GM12878 (cell line): Measurements from ENCODE around the gene PIP4K2A. TPM values are rescaled to one million over a fixed set of nuclear protein-coding genes. Genes with fewer than 3 reads are reported as not detected.

Source experiments
- ATAC-seq: fragments of 200-7000 bp; cut with Tn5 transposase; 3 replicates; pipeline ENCODE4 v1.9.1; 2020; ENCODE audit warnings: mild to moderate bottlenecking, moderate library complexity
- BruUV-seq: library from RNA; stranded (reverse); fragments of 400-500 nt; replicated peaks from 2 replicates; lab custom pipeline; 2021; lab: Mats Ljungman, UMichigan
- CTCF ChIA-PET: fragments of 300-600 bp; sonication (Branson Sonifier 250); formaldehyde crosslinking; extraction: SDS; loops from one replicate; lab custom pipeline; 2021; ENCODE audit warnings: inconsistent platforms; lab: Yijun Ruan, JAX
- POLR2A ChIA-PET: fragments of 350-600 bp; formaldehyde crosslinking; extraction: SDS; loops from one replicate; lab custom pipeline; 2021; ENCODE audit warnings: inconsistent platforms; lab: Charles Lee
- RAD21 ChIA-PET: fragments of 300-600 bp; sonication (Branson Sonifier 250); formaldehyde crosslinking; loops from one replicate; lab custom pipeline; 2023; ENCODE audit warnings: antibody characterized with exemption; ENCODE audit not compliant: unreplicated experiment; lab: Charles Lee
- SMC1A ChIA-PET: fragments of 300-600 bp; sonication (Branson Sonifier 250); formaldehyde crosslinking; loops from one replicate; lab custom pipeline; 2023; ENCODE audit not compliant: unreplicated experiment, uncharacterized antibody; lab: Charles Lee
- DNase-seq: peaks from one replicate; pipeline ENCODE4 v3.0.0-alpha.2; 2011; ENCODE audit warnings: low read depth, low spot score
- FAIRE-seq: peaks from 3 replicates; lab custom pipeline; 2011; peaks lifted over from hg19 to GRCh38; lab: Jason Lieb, UNC
- H2AFZ ChIP-seq: 2 replicates; pipeline ENCODE4 v1.6.0; 2011; ENCODE audit warnings: low read depth, low read length, control low read depth; ENCODE audit not compliant: control insufficient read depth
- H3K27ac ChIP-seq: 2 replicates; pipeline ENCODE4 v1.5.1; 2011; ENCODE audit warnings: control low read depth; ENCODE audit not compliant: control insufficient read depth, insufficient read depth
- H3K27me3 ChIP-seq, 2 experiments: replicated peaks in 1 of 2; 2 replicates each; pipeline versions ENCODE4 v1.6.0 to v1.6.1; 2011; ENCODE audit warnings: low read length in 1 of 2; ENCODE audit not compliant: control insufficient read depth in 2 of 2, insufficient read depth in 2 of 2
- H3K36me3 ChIP-seq, 2 experiments: 2 replicates each; pipeline ENCODE4 v1.5.1; 2011; ENCODE audit warnings: low read length in 1 of 2; ENCODE audit not compliant: control insufficient read depth in 2 of 2, insufficient read depth in 2 of 2
- H3K4me1 ChIP-seq: 2 replicates; pipeline ENCODE4 v1.6.1; 2011; ENCODE audit warnings: mild to moderate bottlenecking, low read length, moderate library complexity, mixed read lengths; ENCODE audit not compliant: control insufficient read depth, insufficient read depth
- H3K4me2 ChIP-seq: 2 replicates; pipeline ENCODE4 v1.6.0; 2011; ENCODE audit warnings: control low read depth; ENCODE audit not compliant: control insufficient read depth, insufficient read depth
- H3K4me3 ChIP-seq: fragments of 200-600 bp; sonication (generic); 2 replicates; pipeline ENCODE4 v1.5.1; 2016
- H3K79me2 ChIP-seq: 2 replicates; pipeline ENCODE4 v1.6.0; 2011; ENCODE audit warnings: low read length; ENCODE audit not compliant: control insufficient read depth, insufficient read depth
- H3K9ac ChIP-seq: 2 replicates; pipeline ENCODE4 v1.8.0; 2011; ENCODE audit warnings: low read length, control low read depth, mixed read lengths; ENCODE audit not compliant: control insufficient read depth, insufficient read depth
- H3K9me3 ChIP-seq: replicated peaks from 3 replicates; pipeline ENCODE4 v1.5.1; 2011; ENCODE audit warnings: mild to moderate bottlenecking, low read length; ENCODE audit not compliant: control insufficient read depth, insufficient read depth
- H4K20me1 ChIP-seq: 2 replicates; pipeline ENCODE4 v1.6.0; 2011; ENCODE audit not compliant: control insufficient read depth, insufficient read depth
- CREB1 ChIP-seq: IDR thresholded peaks from 2 replicates; pipeline ENCODE4 v1.6.1; 2012; ENCODE audit warnings: low read depth, mild to moderate bottlenecking, inconsistent platforms
- CREM ChIP-seq: IDR thresholded peaks from 2 replicates; pipeline ENCODE4 v1.6.1; 2014; ENCODE audit warnings: antibody characterized with exemption, low read depth
- MTA2 ChIP-seq: fragments of 450-650 bp; IDR thresholded peaks from 2 replicates; pipeline ENCODE4 v1.6.1; 2016; ENCODE audit warnings: low read depth, mild to moderate bottlenecking, moderate library complexity
- MXI1 ChIP-seq: fragments of 150-350 bp; IDR thresholded peaks from 2 replicates; pipeline ENCODE4 v1.6.1; 2011; ENCODE audit warnings: low read depth, mild to moderate bottlenecking, inconsistent platforms, low read length, improper control_type of control experiment
- NR2C2 ChIP-seq: IDR thresholded peaks from 2 replicates; pipeline ENCODE4 v1.6.1; 2011; ENCODE audit warnings: borderline replicate concordance, low read depth; ENCODE audit not compliant: control insufficient read depth, insufficient read length
- POLR2A ChIP-seq: IDR thresholded peaks from 2 replicates; pipeline ENCODE4 v1.6.1; 2011; ENCODE audit warnings: low read depth, mild to moderate bottlenecking, low read length
- RAD51 ChIP-seq: fragments of 450-650 bp; IDR thresholded peaks from 2 replicates; pipeline ENCODE4 v1.6.1; 2016; ENCODE audit warnings: moderate library complexity, mild to moderate bottlenecking, inconsistent platforms
- RB1 ChIP-seq: fragments of 450-650 bp; formaldehyde crosslinking; IDR thresholded peaks from 2 replicates; pipeline ENCODE4 v1.6.1; 2017; ENCODE audit warnings: mild to moderate bottlenecking, borderline replicate concordance
- RUNX3 ChIP-seq: IDR thresholded peaks from 2 replicates; pipeline ENCODE4 v1.6.1; 2012; ENCODE audit warnings: low read length, inconsistent platforms
- WGBS: methylation state at CpG from one replicate; pipeline ENCODE4 v1.1.6; 2016; ENCODE audit warnings: low lambda C conversion rate; ENCODE audit not compliant: insufficient replicate concordance, insufficient coverage; ENCODE audit errors: missing lambda C conversion rate; 5-methylcytosine and 5-hydroxymethylcytosine counted together
- in situ Hi-C: fragments of 300-500 bp; cut with MboI; formaldehyde crosslinking; loops from 9 replicates; pipeline ENCODE4 v1.14.3; 2018; ENCODE audit warnings: mixed read lengths
- intact Hi-C: fragments of 100-400 bp; cut with micrococcal nuclease; formaldehyde crosslinking; loops from one replicate; pipeline ENCODE4 v1.14.2; 2022; ENCODE audit not compliant: unreplicated experiment
- polyA plus RNA-seq, 11 experiments: library from polyadenylated mRNA; depleted of rRNA in 4 of 11; unstranded in 6 of 11; stranded (reverse) in 5 of 11; fragments of >200 nt; fragmentation: Nextera tagmentation in 4 of 11; fragmentation: Illumina TruSeq in 1 of 11; extraction: Ambion mirVana in 4 of 11; extraction: Trizol in 1 of 11; gene quantifications; 1 replicate in 1 of 11; 2 replicates in 10 of 11; pipeline versions ENCODE4 v1.2.1 to v1.2.3, GENCODE V29; 2011 to 2016; ENCODE audit warnings: inconsistent platforms in 2 of 11, missing spikeins in 2 of 11, low read depth in 1 of 11
- total RNA-seq, 4 experiments: library from RNA; depleted of rRNA in 3 of 4; stranded (reverse); fragments of >200 nt in 3 of 4; fragmentation: Illumina TruSeq in 1 of 4; extraction: Trizol in 1 of 4; gene quantifications; 2 replicates each; pipeline versions ENCODE4 v1.2.1 to v1.2.3, GENCODE V29; 2013 to 2021
- TF ChIP-seq, protein P1 (sequence below): fragments of 450-650 bp; IDR thresholded peaks from 2 replicates; pipeline ENCODE4 v1.6.1; 2017; ENCODE audit warnings: mild to moderate bottlenecking, moderate library complexity
- TF ChIP-seq, protein P2 (sequence below): fragments of 450-650 bp; IDR thresholded peaks from 2 replicates; pipeline ENCODE4 v1.6.1; 2017; ENCODE audit warnings: low read depth, mild to moderate bottlenecking, moderate library complexity

The PIP4K2A gene
- total and polyA plus RNA-seq, 10 of the 15 experiments (the other 5 are each of a cell fraction or from before 2014, with no cell fraction given) = 54.3 to 139 (median 84.4) TPM

DNA sequence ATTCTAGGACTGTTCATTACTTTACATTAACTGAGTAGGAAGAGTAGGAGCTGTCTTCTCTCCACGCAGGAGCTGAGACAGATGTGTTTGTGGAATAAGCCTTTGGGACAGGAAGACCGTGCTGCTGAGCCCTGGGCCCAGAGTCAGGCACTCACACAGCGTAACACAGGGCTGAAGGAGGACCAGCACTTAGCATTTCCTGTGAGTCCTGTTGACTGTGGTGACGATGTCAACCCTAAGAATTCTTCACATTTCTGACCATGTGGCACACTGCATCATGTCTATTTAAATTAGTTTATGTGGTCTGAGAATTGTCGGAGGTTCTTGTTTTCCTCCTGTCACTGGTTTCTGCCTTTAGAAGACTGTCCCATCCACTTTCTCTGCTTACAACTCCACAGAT is 117.2 kb downstream of the PIP4K2A start:
- intact Hi-C loops (loop anchor here (5.0 kb wide), 1 partner anchor 35 kb away; no protein-coding TSS in a partner anchor), in situ Hi-C loops (no loop called here)
- H3K4me2 ChIP-seq = peak overlapping the region; percentile 51
- peaks cover 49% of the 10 kb centered on the region for H3K4me1 ChIP-seq
- POLR2A ChIA-PET = interaction anchor here (0.7 kb wide), 1 partner anchor 80 kb away, joined by 3 read pairs; no protein-coding TSS in a partner anchor
- CTCF ChIA-PET = interaction anchor here (0.6 to 1.1 kb wide), 3 partner anchors 14 to 1101 kb away, joined by 3 to 5 read pairs (median 4); no protein-coding TSS in a partner anchor
- H3K4me3 ChIP-seq = no peak overlapping the region
- TF ChIP-seq, protein P1, sequence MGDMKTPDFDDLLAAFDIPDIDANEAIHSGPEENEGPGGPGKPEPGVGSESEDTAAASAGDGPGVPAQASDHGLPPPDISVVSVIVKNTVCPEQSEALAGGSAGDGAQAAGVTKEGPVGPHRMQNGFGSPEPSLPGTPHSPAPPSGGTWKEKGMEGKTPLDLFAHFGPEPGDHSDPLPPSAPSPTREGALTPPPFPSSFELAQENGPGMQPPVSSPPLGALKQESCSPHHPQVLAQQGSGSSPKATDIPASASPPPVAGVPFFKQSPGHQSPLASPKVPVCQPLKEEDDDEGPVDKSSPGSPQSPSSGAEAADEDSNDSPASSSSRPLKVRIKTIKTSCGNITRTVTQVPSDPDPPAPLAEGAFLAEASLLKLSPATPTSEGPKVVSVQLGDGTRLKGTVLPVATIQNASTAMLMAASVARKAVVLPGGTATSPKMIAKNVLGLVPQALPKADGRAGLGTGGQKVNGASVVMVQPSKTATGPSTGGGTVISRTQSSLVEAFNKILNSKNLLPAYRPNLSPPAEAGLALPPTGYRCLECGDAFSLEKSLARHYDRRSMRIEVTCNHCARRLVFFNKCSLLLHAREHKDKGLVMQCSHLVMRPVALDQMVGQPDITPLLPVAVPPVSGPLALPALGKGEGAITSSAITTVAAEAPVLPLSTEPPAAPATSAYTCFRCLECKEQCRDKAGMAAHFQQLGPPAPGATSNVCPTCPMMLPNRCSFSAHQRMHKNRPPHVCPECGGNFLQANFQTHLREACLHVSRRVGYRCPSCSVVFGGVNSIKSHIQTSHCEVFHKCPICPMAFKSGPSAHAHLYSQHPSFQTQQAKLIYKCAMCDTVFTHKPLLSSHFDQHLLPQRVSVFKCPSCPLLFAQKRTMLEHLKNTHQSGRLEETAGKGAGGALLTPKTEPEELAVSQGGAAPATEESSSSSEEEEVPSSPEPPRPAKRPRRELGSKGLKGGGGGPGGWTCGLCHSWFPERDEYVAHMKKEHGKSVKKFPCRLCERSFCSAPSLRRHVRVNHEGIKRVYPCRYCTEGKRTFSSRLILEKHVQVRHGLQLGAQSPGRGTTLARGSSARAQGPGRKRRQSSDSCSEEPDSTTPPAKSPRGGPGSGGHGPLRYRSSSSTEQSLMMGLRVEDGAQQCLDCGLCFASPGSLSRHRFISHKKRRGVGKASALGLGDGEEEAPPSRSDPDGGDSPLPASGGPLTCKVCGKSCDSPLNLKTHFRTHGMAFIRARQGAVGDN = peak; percentile 81
- peak; percentile 16; the same call in 1 of the 2 replicates for TF ChIP-seq RAD51
- no peak for TF ChIP-seq NR2C2
- peak; percentile 55; the same call in 1 of the 2 replicates for TF ChIP-seq MXI1
- peak; percentile 43; the same call in 1 of the 2 replicates for TF ChIP-seq POLR2A
- TF ChIP-seq RUNX3 = peak; percentile 46
- no peak for TF ChIP-seq RB1
- TF ChIP-seq, protein P2, sequence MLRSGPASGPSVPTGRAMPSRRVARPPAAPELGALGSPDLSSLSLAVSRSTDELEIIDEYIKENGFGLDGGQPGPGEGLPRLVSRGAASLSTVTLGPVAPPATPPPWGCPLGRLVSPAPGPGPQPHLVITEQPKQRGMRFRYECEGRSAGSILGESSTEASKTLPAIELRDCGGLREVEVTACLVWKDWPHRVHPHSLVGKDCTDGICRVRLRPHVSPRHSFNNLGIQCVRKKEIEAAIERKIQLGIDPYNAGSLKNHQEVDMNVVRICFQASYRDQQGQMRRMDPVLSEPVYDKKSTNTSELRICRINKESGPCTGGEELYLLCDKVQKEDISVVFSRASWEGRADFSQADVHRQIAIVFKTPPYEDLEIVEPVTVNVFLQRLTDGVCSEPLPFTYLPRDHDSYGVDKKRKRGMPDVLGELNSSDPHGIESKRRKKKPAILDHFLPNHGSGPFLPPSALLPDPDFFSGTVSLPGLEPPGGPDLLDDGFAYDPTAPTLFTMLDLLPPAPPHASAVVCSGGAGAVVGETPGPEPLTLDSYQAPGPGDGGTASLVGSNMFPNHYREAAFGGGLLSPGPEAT = no peak
- no peak for TF ChIP-seq MTA2
- peak; percentile 72 for TF ChIP-seq CREB1
- peak; percentile 40; the same call in 1 of the 2 replicates for TF ChIP-seq CREM
- 2% methylated on average over 5 of the region's 5 CpGs for WGBS
- FAIRE-seq = peak; percentile 47
- ATAC-seq = peak; percentile 60
- H3K36me3 ChIP-seq = peaks cover 5 to 19% of the 10 kb centered on the region in 2 experiments
- H4K20me1 ChIP-seq = no peaks in the 10 kb centered on the region
- H3K9me3 ChIP-seq = no peaks in the 10 kb centered on the region
- H3K79me2 ChIP-seq = peaks cover 47% of the 10 kb centered on the region
- DNase-seq = peak; percentile 55
- no peaks in the 10 kb centered on the region for H3K27me3 ChIP-seq
- peak overlapping the region; percentile 68 for H3K27ac ChIP-seq
- SMC1A ChIA-PET = interaction anchor here (1.0 to 5.5 kb wide), 9 partner anchors 9 to 104 kb away, joined by 3 to 51 read pairs (median 5); no protein-coding TSS in a partner anchor
- H3K9ac ChIP-seq = no peak overlapping the region; the same call in 1 of the 2 replicates
- H2AFZ ChIP-seq = no peak overlapping the region; the same call in 1 of the 2 replicates
- RAD21 ChIA-PET = interaction anchor here (1.1 to 1.7 kb wide), 4 partner anchors 12 to 35 kb away, joined by 3 to 4 read pairs (median 4); no protein-coding TSS in a partner anchor
- BruUV-seq = TSS peak; percentile 28
